ENCODE measurements around the gene MRPL28. TPM values are rescaled to one million over a fixed set of nuclear protein-coding genes. Genes with fewer than 3 reads are reported as not detected.

MRPL28 gene
- total and polyA plus RNA-seq, 3 experiments from 2014 or later, result 67.8 to 98.0 (median 90.2) TPM

DNA sequence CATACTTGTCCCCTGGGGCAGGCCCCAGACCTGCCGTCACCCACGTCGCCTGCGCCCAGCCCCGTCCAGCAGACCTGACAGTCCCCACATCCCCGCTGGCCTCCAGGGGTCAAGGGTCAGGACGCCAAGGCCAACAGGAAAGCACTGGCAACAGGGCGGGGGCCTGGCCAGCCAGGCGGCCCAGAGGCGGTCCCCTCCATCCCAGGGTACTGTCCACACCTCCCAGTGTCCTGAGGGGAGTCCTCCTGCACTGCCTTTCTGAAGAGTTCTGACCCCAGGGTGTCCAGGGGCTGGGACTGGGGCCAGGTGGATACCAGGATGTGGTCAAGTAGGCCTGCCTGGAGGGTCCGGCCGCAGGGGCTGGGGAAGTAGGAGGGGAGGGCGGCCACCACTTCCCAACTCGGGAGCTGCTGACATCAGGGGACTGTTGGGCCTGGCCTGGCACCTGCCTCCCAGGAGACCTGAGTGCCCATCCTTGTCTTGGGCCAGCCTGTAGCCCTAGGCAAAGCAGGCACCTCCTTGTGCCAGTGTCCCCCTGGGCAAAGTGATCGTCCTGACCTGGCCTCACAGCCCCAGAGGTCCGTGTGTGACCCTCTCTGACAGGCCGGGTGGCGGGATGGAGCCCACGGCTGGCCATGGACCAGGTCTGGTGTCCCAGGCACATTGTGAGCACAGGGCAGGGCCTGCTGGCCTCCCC is 11.1 kb downstream of the MRPL28 start:
- H3K36me3 Mint-ChIP-seq, result no peaks in the 10 kb centered on the region
- no peak for DNase-seq
- no peaks in the 10 kb centered on the region for H3K27me3 ChIP-seq (ENCODE audit: insufficient read depth, low read length, poor library complexity, severe bottlenecking)
- H3K27ac ChIP-seq (ENCODE audit: low read depth, low read length), result no peak overlapping the region
- H3K4me1 ChIP-seq (ENCODE audit: insufficient read depth, low read length), result peaks cover 31% of the 10 kb centered on the region
- H3K4me3 Mint-ChIP-seq, result no peak overlapping the region
- ChIA-PET CTCF (no interaction called here), POLR2A (no interaction called here)
- no peak overlapping the region for H3K27ac Mint-ChIP-seq
- no peaks in the 10 kb centered on the region for H3K9me3 ChIP-seq (ENCODE audit: low read length)
- H3K9me3 Mint-ChIP-seq, result no peaks in the 10 kb centered on the region
- H3K4me1 Mint-ChIP-seq, result peaks cover 19 to 26% (median 21%) of the 10 kb centered on the region in 3 donors
- no peaks in the 10 kb centered on the region for H3K36me3 ChIP-seq (ENCODE audit: insufficient read depth, low read length)
- H3K4me3 ChIP-seq (ENCODE audit: low read length), result no peak overlapping the region
- peaks cover 1 to 3% of the 10 kb centered on the region in 2 donors for H3K27me3 Mint-ChIP-seq

DNA sequence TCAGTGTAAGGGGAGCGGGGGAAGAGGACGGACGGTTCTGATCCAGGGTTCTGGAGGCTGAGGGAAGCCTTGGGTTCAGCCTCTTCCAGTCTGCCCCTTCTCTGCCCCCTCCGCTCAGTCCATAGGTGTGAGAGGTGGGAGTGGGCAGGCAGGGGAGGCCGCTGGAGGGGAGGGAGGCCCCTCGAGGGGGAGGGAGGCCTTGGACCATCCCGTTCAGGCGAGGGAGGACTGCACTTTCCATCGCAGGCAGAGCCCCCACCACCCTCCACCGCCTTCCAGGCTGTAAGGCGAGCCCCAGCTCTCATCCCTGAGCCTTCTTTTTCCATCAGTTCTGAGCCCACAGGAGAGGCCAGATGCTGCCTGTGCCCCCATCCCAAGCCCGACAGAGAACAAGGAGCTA is 13.6 kb downstream of the MRPL28 start:
- CTCF ChIA-PET, result interaction anchor here (0.8 to 1.5 kb wide), 3 partner anchors 25 to 252 kb away, joined by 3 read pairs; partner anchors contain the start of gene PGAP6
- no peaks in the 10 kb centered on the region for H3K9me3 ChIP-seq (ENCODE audit: low read length)
- peak overlapping the region in 5 of 8 donors; percentile 42 to 97 (median 73) for H3K27ac Mint-ChIP-seq
- no peaks in the 10 kb centered on the region for H3K27me3 Mint-ChIP-seq
- no peak for DNase-seq
- H3K36me3 Mint-ChIP-seq, result no peaks in the 10 kb centered on the region
- H3K9me3 Mint-ChIP-seq, result no peaks in the 10 kb centered on the region
- no peak overlapping the region for H3K27ac ChIP-seq (ENCODE audit: low read depth, low read length)
- POLR2A ChIA-PET, result no interaction called here
- peaks cover 37% of the 10 kb centered on the region for H3K4me1 ChIP-seq (ENCODE audit: insufficient read depth, low read length)
- no peak overlapping the region for H3K4me3 ChIP-seq (ENCODE audit: low read length)
- no peaks in the 10 kb centered on the region for H3K27me3 ChIP-seq (ENCODE audit: insufficient read depth, low read length, poor library complexity, severe bottlenecking)
- H3K4me1 Mint-ChIP-seq, result peaks cover 20 to 33% (median 23%) of the 10 kb centered on the region in 3 donors
- H3K36me3 ChIP-seq (ENCODE audit: insufficient read depth, low read length), result no peaks in the 10 kb centered on the region
- no peak overlapping the region for H3K4me3 Mint-ChIP-seq

DNA sequence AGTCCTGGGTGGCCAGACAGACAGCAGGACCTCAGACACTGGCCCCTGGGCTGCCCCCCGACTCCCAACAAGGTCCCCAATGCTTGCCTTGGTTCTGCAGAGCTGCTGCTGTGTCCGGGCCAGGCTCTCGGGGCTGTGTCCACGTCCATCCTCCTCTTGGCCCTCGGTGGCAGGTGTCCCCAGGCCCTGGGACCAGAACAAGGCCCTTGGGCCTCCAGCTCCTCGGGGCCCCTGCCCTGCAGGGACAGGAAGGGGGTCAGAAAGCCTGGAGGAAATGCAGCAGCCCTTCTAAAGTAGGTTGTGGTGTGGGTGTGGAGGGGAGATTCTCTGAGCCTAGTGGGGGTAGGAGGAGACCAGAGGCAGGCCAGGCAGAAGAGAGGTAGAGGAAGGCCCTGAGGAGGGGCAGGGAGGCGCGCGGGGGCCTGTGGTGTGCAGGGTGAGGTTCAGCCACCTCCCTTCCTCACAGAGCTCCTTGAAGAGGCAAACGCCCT is 15.3 kb downstream of the MRPL28 start:
- peak overlapping the region; percentile 87 to 97 (median 94) for H3K27ac Mint-ChIP-seq

DNA sequence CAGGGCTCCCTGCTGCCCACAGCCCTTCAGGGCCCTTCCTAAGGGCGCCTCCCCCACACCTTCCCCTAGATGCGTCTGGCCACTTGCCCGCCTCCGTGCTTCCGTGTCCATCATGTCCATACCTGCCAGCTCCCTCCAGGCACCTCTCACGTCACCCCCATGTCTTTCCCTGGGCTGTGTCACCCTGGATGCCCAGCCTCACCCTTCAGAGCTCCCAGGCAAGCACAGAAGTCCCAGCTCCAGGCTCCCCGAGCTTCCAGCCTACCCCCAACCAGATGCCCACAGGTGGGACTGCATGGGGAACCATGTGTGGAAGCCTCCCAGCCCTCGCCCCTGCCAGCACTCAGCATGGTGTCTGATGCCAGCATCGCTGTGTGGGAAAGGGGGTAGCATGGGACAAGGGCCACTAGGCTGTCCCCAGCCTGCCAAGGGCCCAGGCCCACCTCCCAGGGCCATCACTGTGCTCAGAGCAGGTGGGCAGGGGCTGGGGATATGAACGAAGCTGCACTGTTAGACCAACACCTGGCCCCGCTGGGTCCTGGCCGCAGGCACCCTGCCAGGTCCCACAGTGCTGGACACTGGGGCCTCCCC is 16.0 kb downstream of the MRPL28 start:
- Histone ChIP-seq H3K27me3 (ENCODE audit: insufficient read depth, low read length, poor library complexity, severe bottlenecking) (no peaks in the 10 kb centered on the region), H3K4me3 (ENCODE audit: low read length) (peak overlapping the region; percentile 36), H3K36me3 (ENCODE audit: insufficient read depth, low read length) (no peaks in the 10 kb centered on the region), H3K4me1 (ENCODE audit: insufficient read depth, low read length) (peaks cover 57% of the 10 kb centered on the region), H3K27ac (ENCODE audit: low read depth, low read length) (peak overlapping the region; percentile 54), H3K9me3 (ENCODE audit: low read length) (no peaks in the 10 kb centered on the region)
- peaks cover 33 to 55% (median 46%) of the 10 kb centered on the region in 3 donors for H3K4me1 Mint-ChIP-seq
- ChIA-PET CTCF (interaction anchor here (0.9 to 1.7 kb wide), 4 partner anchors 13 to 289 kb away, joined by 3 to 4 read pairs (median 3); no protein-coding TSS in a partner anchor), POLR2A (interaction anchor here (0.7 to 1.2 kb wide), 4 partner anchors 15 to 119 kb away, joined by 3 to 4 read pairs (median 3); partner anchors contain the start of gene MRPL28)
- peak in 2 of 5 donors; percentile 28 to 47 for DNase-seq
- H3K4me3 Mint-ChIP-seq, result peak overlapping the region; percentile 79 to 90 (median 87)
- peak overlapping the region; percentile 87 to 94 (median 93) for H3K27ac Mint-ChIP-seq
- H3K27me3 Mint-ChIP-seq, result no peaks in the 10 kb centered on the region
- H3K9me3 Mint-ChIP-seq, result no peaks in the 10 kb centered on the region
- H3K36me3 Mint-ChIP-seq, result peaks cover 0 to 12% (median 2%) of the 10 kb centered on the region in 3 donors

More for the DNA sequence above, 15.3 kb downstream of the MRPL28 start:
- H3K27me3 ChIP-seq (ENCODE audit: insufficient read depth, low read length, poor library complexity, severe bottlenecking), result no peaks in the 10 kb centered on the region
- no peaks in the 10 kb centered on the region for H3K9me3 ChIP-seq (ENCODE audit: low read length)
- POLR2A ChIA-PET, result interaction anchor here (0.9 to 1.2 kb wide), 4 partner anchors 14 to 127 kb away, joined by 3 to 4 read pairs (median 3); partner anchors contain the start of gene MRPL28
- H3K9me3 Mint-ChIP-seq, result no peaks in the 10 kb centered on the region
- DNase-seq, result peak; percentile 42 to 77 (median 56)
- H3K4me3 Mint-ChIP-seq, result peak overlapping the region; percentile 79 to 90 (median 87)
- H3K36me3 ChIP-seq (ENCODE audit: insufficient read depth, low read length), result no peaks in the 10 kb centered on the region
- H3K27me3 Mint-ChIP-seq, result no peaks in the 10 kb centered on the region
- CTCF ChIA-PET, result interaction anchor here (1.0 to 1.7 kb wide), 4 partner anchors 27 to 290 kb away, joined by 3 to 4 read pairs (median 3); partner anchors contain the start of gene PGAP6
- H3K4me1 Mint-ChIP-seq, result peaks cover 27 to 49% (median 40%) of the 10 kb centered on the region in 3 donors
- H3K4me3 ChIP-seq (ENCODE audit: low read length), result peak overlapping the region; percentile 36
- peak overlapping the region; percentile 54 for H3K27ac ChIP-seq (ENCODE audit: low read depth, low read length)
- peaks cover 0 to 9% (median 2%) of the 10 kb centered on the region in 3 donors for H3K36me3 Mint-ChIP-seq
- peaks cover 51% of the 10 kb centered on the region for H3K4me1 ChIP-seq (ENCODE audit: insufficient read depth, low read length)

DNA sequence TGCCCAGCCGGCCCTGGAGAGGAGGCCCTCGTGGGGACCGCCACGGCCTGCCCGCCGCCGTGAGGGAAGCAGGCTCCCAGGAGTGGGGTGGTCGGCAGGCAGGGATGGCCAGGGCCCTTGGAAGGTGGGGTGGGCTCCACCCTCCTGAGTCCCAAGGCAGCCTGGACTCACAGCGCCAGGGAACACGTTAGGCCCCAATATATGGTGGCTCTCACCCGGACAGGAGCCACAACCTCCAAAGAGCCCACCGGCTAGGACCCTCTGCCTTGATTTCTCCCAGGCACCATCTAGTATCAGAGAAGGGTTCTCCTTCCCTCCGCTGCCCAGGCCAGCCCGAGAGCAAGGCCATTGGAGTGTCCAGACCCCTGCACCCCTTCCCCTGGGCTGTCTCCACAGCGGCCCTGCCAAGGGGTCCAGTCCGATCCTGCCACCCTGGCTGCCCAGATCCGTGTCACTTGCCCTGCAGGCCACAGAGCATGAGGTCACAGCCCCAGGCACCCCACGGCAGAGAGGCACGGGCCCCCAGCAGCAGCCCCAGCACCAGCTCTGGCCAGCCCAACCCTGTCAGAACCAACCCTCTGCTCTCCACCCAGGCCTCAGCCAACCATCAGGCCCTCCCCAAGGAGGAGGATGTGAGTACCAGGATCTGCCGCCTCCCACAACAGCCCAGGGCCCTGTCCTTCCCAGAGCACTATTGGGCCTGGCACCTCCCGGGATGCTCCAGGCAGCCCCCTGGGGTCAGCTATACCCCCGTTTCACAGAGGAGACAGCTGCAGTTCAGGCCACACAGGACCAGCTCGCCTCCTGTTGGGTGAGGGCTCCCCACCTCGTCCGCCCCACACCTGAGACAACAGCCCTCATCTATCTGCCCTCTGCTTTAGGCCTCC is 16.7 kb downstream of the MRPL28 start:
- Histone ChIP-seq H3K36me3 (ENCODE audit: insufficient read depth, low read length) (no peaks in the 10 kb centered on the region), H3K27ac (ENCODE audit: low read depth, low read length) (peak overlapping the region; percentile 57), H3K27me3 (ENCODE audit: insufficient read depth, low read length, poor library complexity, severe bottlenecking) (no peaks in the 10 kb centered on the region), H3K9me3 (ENCODE audit: low read length) (no peaks in the 10 kb centered on the region), H3K4me1 (ENCODE audit: insufficient read depth, low read length) (peaks cover 61% of the 10 kb centered on the region), H3K4me3 (ENCODE audit: low read length) (peak overlapping the region; percentile 36)
- Mint-ChIP-seq H3K9me3 (no peaks in the 10 kb centered on the region), H3K4me1 (peaks cover 37 to 59% (median 50%) of the 10 kb centered on the region in 3 donors), H3K27ac (peak overlapping the region; percentile 63 to 94 (median 93)), H3K4me3 (peak overlapping the region; percentile 79 to 90 (median 87)), H3K36me3 (peaks cover 0 to 15% (median 2%) of the 10 kb centered on the region in 3 donors), H3K27me3 (no peaks in the 10 kb centered on the region)
- DNase-seq, result peak in 2 of 5 donors; percentile 17 to 29
- ChIA-PET CTCF (interaction anchor here (0.5 to 1.0 kb wide), 5 partner anchors 13 to 125 kb away, joined by 3 to 4 read pairs (median 3); partner anchors contain the start of gene LUC7L), POLR2A (interaction anchor here (0.7 to 2.0 kb wide), 6 partner anchors 17 to 119 kb away, joined by 3 to 13 read pairs (median 5); partner anchors contain the start of genes DECR2, FAM234A and MRPL28)

DNA sequence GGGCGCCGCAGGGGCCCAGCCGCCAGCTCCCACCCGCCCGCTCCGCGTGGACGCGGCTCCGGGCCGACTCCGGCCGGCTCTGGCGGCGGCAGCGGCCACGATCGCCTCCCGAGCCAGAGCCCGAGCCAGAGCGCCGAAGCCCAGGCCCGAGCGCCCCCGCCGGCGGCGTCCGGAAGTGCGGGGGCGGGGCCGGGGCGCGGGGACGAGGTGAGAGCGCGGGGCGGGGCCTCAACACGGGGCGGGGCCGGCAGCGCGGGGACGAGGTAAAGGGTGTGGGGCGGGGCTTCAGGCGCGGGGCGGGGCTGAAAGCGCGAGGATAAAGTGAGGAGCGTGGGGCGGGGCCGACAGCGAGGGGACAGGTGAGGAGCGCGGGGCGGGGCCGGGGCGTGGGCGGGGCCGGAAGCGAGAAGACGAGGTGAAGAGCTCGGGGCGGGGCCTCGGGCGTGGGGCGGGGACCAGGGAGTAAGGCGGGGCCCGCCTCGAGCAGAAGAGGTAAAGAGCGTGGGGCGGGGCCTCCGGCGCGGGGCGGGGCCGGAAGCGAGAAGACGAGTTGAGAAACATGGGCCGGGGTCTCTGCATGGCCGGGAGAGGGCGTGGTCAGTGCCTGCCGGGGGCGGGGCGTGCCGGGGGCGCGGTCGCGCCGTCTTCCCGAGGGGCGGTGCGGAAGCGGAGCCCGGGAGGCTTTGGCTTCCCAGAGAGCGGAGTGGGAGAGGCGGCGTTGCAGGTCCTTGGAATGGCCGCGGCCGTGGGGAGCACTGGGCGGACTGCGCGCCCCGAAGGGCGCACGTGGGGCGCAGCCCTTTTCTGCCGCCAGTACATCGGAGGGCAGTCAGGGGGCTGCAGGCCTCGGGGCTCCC is 17.6 kb downstream of the MRPL28 start, which contains the start of gene AXIN1:
TSS of gene AXIN1 (minus strand) at position 177 of the 857 bp plus-strand sequence. CDS start 5,698 bp downstream, outside the sequence.
- H3K4me3 ChIP-seq (ENCODE audit: low read length), result peak within 1 kb of the TSS; percentile 59
- Mint-ChIP-seq H3K4me1 (peaks cover 43 to 68% (median 57%) of the 10 kb centered on the region in 3 donors), H3K27ac (peak within 1 kb of the TSS; percentile 80 to 94 (median 93)), H3K4me3 (peak within 1 kb of the TSS; percentile 87 to 98 (median 90)), H3K27me3 (no peaks in the 10 kb centered on the region), H3K36me3 (peaks cover 0 to 19% (median 4%) of the 10 kb centered on the region in 3 donors), H3K9me3 (no peaks in the 10 kb centered on the region)
- peaks cover 69% of the 10 kb centered on the region for H3K4me1 ChIP-seq (ENCODE audit: insufficient read depth, low read length)
- no peaks in the 10 kb centered on the region for H3K9me3 ChIP-seq (ENCODE audit: low read length)
- POLR2A ChIA-PET, result interaction anchor here (1.0 to 2.0 kb wide), 6 partner anchors 13 to 118 kb away, joined by 3 to 13 read pairs (median 5); partner anchors contain the start of genes DECR2, FAM234A and MRPL28
- CTCF ChIA-PET, result interaction anchor here (0.5 to 1.0 kb wide), 4 partner anchors 16 to 124 kb away, joined by 3 to 4 read pairs (median 4); partner anchors contain the start of gene LUC7L
- no peaks in the 10 kb centered on the region for H3K36me3 ChIP-seq (ENCODE audit: insufficient read depth, low read length)
- no peaks in the 10 kb centered on the region for H3K27me3 ChIP-seq (ENCODE audit: insufficient read depth, low read length, poor library complexity, severe bottlenecking)
- H3K27ac ChIP-seq (ENCODE audit: low read depth, low read length), result peak within 1 kb of the TSS; percentile 57
- peak; percentile 98 to 100 (median 100) for DNase-seq

Data from CD8-positive, alpha-beta memory T cell (primary cell).